Measurements from ENCODE around the gene MLXIP.

GRCh38 chr12:122072031-122072970 lies 6.3 kb upstream of the MLXIP start:
- no peak for TF ChIP-seq CTCF (IDR thresholded peaks at IDR 0.05; ENCODE audit: insufficient read depth, low read length, poor library complexity, severe bottlenecking)
- TF ChIP-seq EZH2phosphoT487 (conservative IDR thresholded peaks at IDR 0.05; ENCODE audit: low read length), result no peak
